WTC11 (cell line): ENCODE data around the gene CAMKMT. TPM values are rescaled to one million over a fixed set of nuclear protein-coding genes. Genes with fewer than 3 reads are reported as not detected.
A peak's percentile ranks its signal among the peaks of the same experiment; 100 is the strongest.

Experiments used
- ATAC-seq: fragments of 200-7000 bp; cut with Tn5 transposase; 2 replicates; pipeline ENCODE4 v1.10.0; 2021; ENCODE audit warnings: mild to moderate bottlenecking, moderate library complexity
- CTCF ChIA-PET: fragments of 300-600 bp; sonication (Branson Sonifier 250); formaldehyde crosslinking; loops from one replicate; lab custom pipeline; 2021; ENCODE audit warnings: antibody characterized with exemption; lab: Charles Lee
- POLR2A ChIA-PET: fragments of 350-600 bp; sonication (Branson Sonifier 250); formaldehyde crosslinking; loops from one replicate; lab custom pipeline; 2021; ENCODE audit warnings: antibody characterized with exemption; lab: Charles Lee
- DNase-seq: peaks from one replicate; pipeline ENCODE4 v3.0.0; 2021; ENCODE audit warnings: low spot score
- H3K27ac Mint-ChIP-seq: 2 replicates; pipeline ENCODE4 v1.8.0; 2021; ENCODE audit warnings: mixed read lengths
- H3K27me3 Mint-ChIP-seq: 2 replicates; pipeline ENCODE4 v1.8.0; 2021; ENCODE audit warnings: low read depth, mild to moderate bottlenecking, moderate library complexity, mixed read lengths
- H3K36me3 Mint-ChIP-seq: 2 replicates; pipeline ENCODE4 v1.8.0; 2021; ENCODE audit warnings: mixed read lengths
- H3K4me1 Mint-ChIP-seq: 2 replicates; pipeline ENCODE4 v1.8.0; 2022; ENCODE audit warnings: mixed read lengths
- H3K4me3 Mint-ChIP-seq: 2 replicates; pipeline ENCODE4 v1.8.0; 2021; ENCODE audit warnings: mild to moderate bottlenecking, moderate library complexity, mixed read lengths
- H3K9me3 Mint-ChIP-seq: 2 replicates; pipeline ENCODE4 v1.8.0; 2021; ENCODE audit warnings: mixed read lengths
- CREB1 ChIP-seq: sonication (generic); formaldehyde crosslinking; IDR thresholded peaks from 2 replicates; pipeline ENCODE4 v1.8.0; 2023; ENCODE audit warnings: mild to moderate bottlenecking, missing genetic modification reagents
- HMGA2 ChIP-seq: fragments of 250-450 bp; sonication (Bioruptor Pico); IDR thresholded peaks from 2 replicates; pipeline ENCODE4 v1.4.0; 2021; ENCODE audit warnings: mild to moderate bottlenecking, moderate library complexity
- MXD4 ChIP-seq: fragments of 250-450 bp; sonication (Bioruptor Pico); IDR thresholded peaks from 2 replicates; pipeline ENCODE4 v1.8.0; 2021; ENCODE audit warnings: mild to moderate bottlenecking, moderate library complexity, borderline replicate concordance
- MYBL2 ChIP-seq: sonication (generic); formaldehyde crosslinking; IDR thresholded peaks from 2 replicates; pipeline ENCODE4 v1.8.1; 2023; ENCODE audit warnings: mild to moderate bottlenecking, moderate library complexity, missing genetic modification reagents
- NFE2L1 ChIP-seq: sonication (generic); formaldehyde crosslinking; IDR thresholded peaks from 2 replicates; pipeline ENCODE4 v1.8.1; 2023; ENCODE audit warnings: missing genetic modification reagents
- NFYB ChIP-seq: sonication (generic); formaldehyde crosslinking; conservative IDR thresholded peaks from 2 replicates; pipeline ENCODE4 v1.8.0; 2022; ENCODE audit warnings: low read depth, missing genetic modification reagents
- PRRX2 ChIP-seq: fragments of 250-450 bp; sonication (Bioruptor Pico); IDR thresholded peaks from 2 replicates; pipeline ENCODE4 v1.8.0; 2021; ENCODE audit warnings: mild to moderate bottlenecking
- TP53 ChIP-seq: sonication (generic); formaldehyde crosslinking; IDR thresholded peaks from 2 replicates; pipeline ENCODE4 v1.8.1; 2023; ENCODE audit warnings: mild to moderate bottlenecking, missing genetic modification reagents
- ZBTB21 ChIP-seq: sonication (generic); formaldehyde crosslinking; IDR thresholded peaks from 2 replicates; pipeline ENCODE4 v1.8.1; 2023; ENCODE audit warnings: mild to moderate bottlenecking, missing genetic modification reagents, borderline replicate concordance
- ZNF317 ChIP-seq: sonication (generic); formaldehyde crosslinking; IDR thresholded peaks from 2 replicates; pipeline ENCODE4 v1.8.1; 2023; ENCODE audit warnings: low read depth, mild to moderate bottlenecking, moderate library complexity, missing genetic modification reagents, borderline replicate concordance
- total RNA-seq: library from RNA; stranded (reverse); gene quantifications from 3 replicates; pipeline ENCODE4 v1.2.3, GENCODE V29; 2021
- TF ChIP-seq, protein P1 (sequence below): sonication (generic); formaldehyde crosslinking; IDR thresholded peaks from 2 replicates; pipeline ENCODE4 v1.8.1; 2023; ENCODE audit warnings: mild to moderate bottlenecking, missing genetic modification reagents, borderline replicate concordance
- TF ChIP-seq, protein P2 (sequence below): sonication (generic); formaldehyde crosslinking; IDR thresholded peaks from 2 replicates; pipeline ENCODE4 v1.8.1; 2022; ENCODE audit warnings: low read depth, mild to moderate bottlenecking, moderate library complexity, missing genetic modification reagents, borderline replicate concordance
- TF ChIP-seq, protein P3 (sequence below): sonication (generic); formaldehyde crosslinking; IDR thresholded peaks from 2 replicates; pipeline ENCODE4 v1.8.0; 2023; ENCODE audit warnings: missing genetic modification reagents
- TF ChIP-seq, protein P4 (sequence below): sonication (generic); formaldehyde crosslinking; IDR thresholded peaks from 2 replicates; pipeline ENCODE4 v1.8.1; 2023; ENCODE audit warnings: mild to moderate bottlenecking, missing genetic modification reagents
- TF ChIP-seq, protein P5 (sequence below): sonication (generic); formaldehyde crosslinking; conservative IDR thresholded peaks from 2 replicates; pipeline ENCODE4 v1.8.1; 2022; ENCODE audit warnings: mild to moderate bottlenecking, missing genetic modification reagents
- TF ChIP-seq, protein P6 (sequence below): sonication (generic); formaldehyde crosslinking; IDR thresholded peaks from 2 replicates; pipeline ENCODE4 v1.8.0; 2023; ENCODE audit warnings: missing genetic modification reagents, mild to moderate bottlenecking, borderline replicate concordance
- TF ChIP-seq, protein P7 (sequence below): fragments of 250-450 bp; sonication (Bioruptor Pico); IDR thresholded peaks from 2 replicates; pipeline ENCODE4 v1.8.0; 2021; ENCODE audit warnings: mild to moderate bottlenecking
- TF ChIP-seq, protein P8 (sequence below): sonication (generic); formaldehyde crosslinking; IDR thresholded peaks from 2 replicates; pipeline ENCODE4 v1.8.0; 2022; ENCODE audit warnings: mild to moderate bottlenecking, missing genetic modification reagents

The CAMKMT gene
- total RNA-seq, 1 experiment from 2014 or later: 20.6 TPM

DNA sequence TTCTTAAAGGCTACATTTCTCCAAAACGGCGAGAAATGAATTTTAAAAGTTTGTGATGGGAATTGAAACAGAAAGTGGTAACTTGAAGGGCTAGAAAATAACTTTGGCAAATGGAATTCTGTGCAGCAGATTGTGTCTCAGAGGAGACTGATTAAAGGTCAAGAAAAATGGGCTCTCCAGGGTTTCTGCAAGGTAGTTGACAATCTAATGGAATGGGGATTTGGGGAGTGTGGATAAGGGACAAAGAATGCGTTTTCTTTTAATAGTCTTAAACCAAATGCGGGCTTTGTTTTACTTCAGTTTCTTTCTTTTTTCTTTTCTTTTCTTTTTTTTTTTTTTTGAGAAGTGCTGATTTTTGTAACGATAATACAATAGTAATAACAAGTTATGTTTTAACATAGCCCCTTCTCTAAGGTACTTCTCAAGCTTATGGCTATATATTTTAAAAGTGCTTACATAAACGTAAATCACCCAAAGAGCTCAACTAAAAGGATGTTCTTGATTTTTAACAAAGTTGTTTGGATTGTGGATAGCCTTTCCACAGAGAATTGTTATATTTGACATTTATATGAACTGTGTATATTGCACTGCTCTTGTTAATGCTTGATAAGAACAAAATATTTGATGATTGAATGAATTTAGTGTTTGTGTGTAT lies 36.6 kb downstream of the CAMKMT start (continued):
- TF ChIP-seq, protein P1, sequence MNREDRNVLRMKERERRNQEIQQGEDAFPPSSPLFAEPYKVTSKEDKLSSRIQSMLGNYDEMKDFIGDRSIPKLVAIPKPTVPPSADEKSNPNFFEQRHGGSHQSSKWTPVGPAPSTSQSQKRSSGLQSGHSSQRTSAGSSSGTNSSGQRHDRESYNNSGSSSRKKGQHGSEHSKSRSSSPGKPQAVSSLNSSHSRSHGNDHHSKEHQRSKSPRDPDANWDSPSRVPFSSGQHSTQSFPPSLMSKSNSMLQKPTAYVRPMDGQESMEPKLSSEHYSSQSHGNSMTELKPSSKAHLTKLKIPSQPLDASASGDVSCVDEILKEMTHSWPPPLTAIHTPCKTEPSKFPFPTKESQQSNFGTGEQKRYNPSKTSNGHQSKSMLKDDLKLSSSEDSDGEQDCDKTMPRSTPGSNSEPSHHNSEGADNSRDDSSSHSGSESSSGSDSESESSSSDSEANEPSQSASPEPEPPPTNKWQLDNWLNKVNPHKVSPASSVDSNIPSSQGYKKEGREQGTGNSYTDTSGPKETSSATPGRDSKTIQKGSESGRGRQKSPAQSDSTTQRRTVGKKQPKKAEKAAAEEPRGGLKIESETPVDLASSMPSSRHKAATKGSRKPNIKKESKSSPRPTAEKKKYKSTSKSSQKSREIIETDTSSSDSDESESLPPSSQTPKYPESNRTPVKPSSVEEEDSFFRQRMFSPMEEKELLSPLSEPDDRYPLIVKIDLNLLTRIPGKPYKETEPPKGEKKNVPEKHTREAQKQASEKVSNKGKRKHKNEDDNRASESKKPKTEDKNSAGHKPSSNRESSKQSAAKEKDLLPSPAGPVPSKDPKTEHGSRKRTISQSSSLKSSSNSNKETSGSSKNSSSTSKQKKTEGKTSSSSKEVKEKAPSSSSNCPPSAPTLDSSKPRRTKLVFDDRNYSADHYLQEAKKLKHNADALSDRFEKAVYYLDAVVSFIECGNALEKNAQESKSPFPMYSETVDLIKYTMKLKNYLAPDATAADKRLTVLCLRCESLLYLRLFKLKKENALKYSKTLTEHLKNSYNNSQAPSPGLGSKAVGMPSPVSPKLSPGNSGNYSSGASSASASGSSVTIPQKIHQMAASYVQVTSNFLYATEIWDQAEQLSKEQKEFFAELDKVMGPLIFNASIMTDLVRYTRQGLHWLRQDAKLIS (CRISPR knock-in tag): no peak
- TF ChIP-seq TP53 (no peak), NFYB (CRISPR knock-in tag) (no peak)

DNA sequence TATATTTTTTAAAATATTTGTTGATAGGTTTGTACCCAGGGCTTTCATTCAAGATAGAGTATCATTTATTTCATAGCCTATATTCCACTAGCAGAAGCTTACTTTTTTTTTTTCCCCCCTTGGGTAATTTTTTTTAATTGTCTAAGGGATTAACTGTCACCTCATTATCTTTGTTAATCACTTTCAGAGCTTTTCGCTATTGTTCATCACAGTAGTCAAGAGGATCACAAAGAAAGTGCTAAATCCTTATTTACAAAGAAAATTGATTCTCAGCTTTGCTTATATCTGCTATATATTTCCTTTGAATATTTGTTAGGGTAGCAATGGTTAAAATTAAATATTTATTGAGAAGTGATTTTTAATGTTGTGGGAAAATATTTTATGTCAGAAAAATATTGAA lies 59.0 kb downstream of the CAMKMT start:
- Mint-ChIP-seq H3K27me3 (no peaks in the 10 kb centered on the region), H3K4me3 (no peak overlapping the region), H3K9me3 (peaks cover 22% of the 10 kb centered on the region), H3K36me3 (peaks cover 22% of the 10 kb centered on the region), H3K4me1 (peaks cover 22% of the 10 kb centered on the region), H3K27ac (no peak overlapping the region)
- CTCF ChIA-PET: interaction anchor here (1.0 kb wide), 1 partner anchor 28 kb away, joined by 3 read pairs; no protein-coding TSS in a partner anchor
- DNase-seq: no peak
- ATAC-seq: no peak
- POLR2A ChIA-PET: no interaction called here
- TF ChIP-seq ZBTB21 (CRISPR knock-in tag) (no peak), ZNF317 (CRISPR knock-in tag) (no peak), PRRX2 (CRISPR knock-in tag) (no peak), CREB1 (CRISPR knock-in tag) (no peak), HMGA2 (CRISPR knock-in tag) (no peak), NFE2L1 (CRISPR knock-in tag) (no peak), MXD4 (CRISPR knock-in tag) (no peak), MYBL2 (CRISPR knock-in tag) (no peak)
- TF ChIP-seq, protein P2, sequence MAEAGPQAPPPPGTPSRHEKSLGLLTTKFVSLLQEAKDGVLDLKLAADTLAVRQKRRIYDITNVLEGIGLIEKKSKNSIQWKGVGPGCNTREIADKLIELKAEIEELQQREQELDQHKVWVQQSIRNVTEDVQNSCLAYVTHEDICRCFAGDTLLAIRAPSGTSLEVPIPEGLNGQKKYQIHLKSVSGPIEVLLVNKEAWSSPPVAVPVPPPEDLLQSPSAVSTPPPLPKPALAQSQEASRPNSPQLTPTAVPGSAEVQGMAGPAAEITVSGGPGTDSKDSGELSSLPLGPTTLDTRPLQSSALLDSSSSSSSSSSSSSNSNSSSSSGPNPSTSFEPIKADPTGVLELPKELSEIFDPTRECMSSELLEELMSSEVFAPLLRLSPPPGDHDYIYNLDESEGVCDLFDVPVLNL (CRISPR knock-in tag): no peak
- TF ChIP-seq, protein P3, sequence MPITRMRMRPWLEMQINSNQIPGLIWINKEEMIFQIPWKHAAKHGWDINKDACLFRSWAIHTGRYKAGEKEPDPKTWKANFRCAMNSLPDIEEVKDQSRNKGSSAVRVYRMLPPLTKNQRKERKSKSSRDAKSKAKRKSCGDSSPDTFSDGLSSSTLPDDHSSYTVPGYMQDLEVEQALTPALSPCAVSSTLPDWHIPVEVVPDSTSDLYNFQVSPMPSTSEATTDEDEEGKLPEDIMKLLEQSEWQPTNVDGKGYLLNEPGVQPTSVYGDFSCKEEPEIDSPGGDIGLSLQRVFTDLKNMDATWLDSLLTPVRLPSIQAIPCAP (CRISPR knock-in tag): no peak
- TF ChIP-seq, protein P4, sequence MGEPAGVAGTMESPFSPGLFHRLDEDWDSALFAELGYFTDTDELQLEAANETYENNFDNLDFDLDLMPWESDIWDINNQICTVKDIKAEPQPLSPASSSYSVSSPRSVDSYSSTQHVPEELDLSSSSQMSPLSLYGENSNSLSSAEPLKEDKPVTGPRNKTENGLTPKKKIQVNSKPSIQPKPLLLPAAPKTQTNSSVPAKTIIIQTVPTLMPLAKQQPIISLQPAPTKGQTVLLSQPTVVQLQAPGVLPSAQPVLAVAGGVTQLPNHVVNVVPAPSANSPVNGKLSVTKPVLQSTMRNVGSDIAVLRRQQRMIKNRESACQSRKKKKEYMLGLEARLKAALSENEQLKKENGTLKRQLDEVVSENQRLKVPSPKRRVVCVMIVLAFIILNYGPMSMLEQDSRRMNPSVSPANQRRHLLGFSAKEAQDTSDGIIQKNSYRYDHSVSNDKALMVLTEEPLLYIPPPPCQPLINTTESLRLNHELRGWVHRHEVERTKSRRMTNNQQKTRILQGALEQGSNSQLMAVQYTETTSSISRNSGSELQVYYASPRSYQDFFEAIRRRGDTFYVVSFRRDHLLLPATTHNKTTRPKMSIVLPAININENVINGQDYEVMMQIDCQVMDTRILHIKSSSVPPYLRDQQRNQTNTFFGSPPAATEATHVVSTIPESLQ (CRISPR knock-in tag): no peak

DNA sequence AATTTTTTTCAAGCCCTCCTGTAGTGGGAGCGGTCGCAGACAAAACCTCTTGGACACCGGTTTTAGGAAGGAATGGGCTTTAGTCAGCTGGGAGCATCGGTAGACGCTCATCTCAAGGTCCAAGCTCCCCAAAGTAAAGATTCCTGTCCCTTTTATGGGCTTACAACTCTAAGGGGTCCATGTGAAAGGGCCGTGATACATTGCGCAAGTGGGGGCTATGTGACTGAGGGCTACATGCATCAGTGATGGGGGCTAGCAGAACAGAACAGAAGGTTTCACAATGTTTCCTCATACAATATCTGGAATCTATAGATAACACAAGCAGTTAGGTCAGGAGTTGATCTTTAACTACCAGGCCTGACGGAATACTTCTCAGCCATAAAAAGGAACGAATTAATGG lies 62.5 kb downstream of the CAMKMT start:
- 0 out of 2 replicates have a peak overlapping the region, but pooled peaks have one; percentile 32 for H3K27ac Mint-ChIP-seq
- H3K4me3 Mint-ChIP-seq: no peak overlapping the region
- ChIA-PET CTCF (no interaction called here), POLR2A (no interaction called here)
- ATAC-seq: no peak
- peaks cover 28% of the 10 kb centered on the region for H3K36me3 Mint-ChIP-seq
- H3K9me3 Mint-ChIP-seq: peaks cover 28% of the 10 kb centered on the region
- DNase-seq: no peak
- H3K4me1 Mint-ChIP-seq: peaks cover 33% of the 10 kb centered on the region
- H3K27me3 Mint-ChIP-seq: no peaks in the 10 kb centered on the region
- TF ChIP-seq, protein P5, sequence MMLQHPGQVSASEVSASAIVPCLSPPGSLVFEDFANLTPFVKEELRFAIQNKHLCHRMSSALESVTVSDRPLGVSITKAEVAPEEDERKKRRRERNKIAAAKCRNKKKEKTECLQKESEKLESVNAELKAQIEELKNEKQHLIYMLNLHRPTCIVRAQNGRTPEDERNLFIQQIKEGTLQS (CRISPR knock-in tag): no peak
- TF ChIP-seq, protein P6, sequence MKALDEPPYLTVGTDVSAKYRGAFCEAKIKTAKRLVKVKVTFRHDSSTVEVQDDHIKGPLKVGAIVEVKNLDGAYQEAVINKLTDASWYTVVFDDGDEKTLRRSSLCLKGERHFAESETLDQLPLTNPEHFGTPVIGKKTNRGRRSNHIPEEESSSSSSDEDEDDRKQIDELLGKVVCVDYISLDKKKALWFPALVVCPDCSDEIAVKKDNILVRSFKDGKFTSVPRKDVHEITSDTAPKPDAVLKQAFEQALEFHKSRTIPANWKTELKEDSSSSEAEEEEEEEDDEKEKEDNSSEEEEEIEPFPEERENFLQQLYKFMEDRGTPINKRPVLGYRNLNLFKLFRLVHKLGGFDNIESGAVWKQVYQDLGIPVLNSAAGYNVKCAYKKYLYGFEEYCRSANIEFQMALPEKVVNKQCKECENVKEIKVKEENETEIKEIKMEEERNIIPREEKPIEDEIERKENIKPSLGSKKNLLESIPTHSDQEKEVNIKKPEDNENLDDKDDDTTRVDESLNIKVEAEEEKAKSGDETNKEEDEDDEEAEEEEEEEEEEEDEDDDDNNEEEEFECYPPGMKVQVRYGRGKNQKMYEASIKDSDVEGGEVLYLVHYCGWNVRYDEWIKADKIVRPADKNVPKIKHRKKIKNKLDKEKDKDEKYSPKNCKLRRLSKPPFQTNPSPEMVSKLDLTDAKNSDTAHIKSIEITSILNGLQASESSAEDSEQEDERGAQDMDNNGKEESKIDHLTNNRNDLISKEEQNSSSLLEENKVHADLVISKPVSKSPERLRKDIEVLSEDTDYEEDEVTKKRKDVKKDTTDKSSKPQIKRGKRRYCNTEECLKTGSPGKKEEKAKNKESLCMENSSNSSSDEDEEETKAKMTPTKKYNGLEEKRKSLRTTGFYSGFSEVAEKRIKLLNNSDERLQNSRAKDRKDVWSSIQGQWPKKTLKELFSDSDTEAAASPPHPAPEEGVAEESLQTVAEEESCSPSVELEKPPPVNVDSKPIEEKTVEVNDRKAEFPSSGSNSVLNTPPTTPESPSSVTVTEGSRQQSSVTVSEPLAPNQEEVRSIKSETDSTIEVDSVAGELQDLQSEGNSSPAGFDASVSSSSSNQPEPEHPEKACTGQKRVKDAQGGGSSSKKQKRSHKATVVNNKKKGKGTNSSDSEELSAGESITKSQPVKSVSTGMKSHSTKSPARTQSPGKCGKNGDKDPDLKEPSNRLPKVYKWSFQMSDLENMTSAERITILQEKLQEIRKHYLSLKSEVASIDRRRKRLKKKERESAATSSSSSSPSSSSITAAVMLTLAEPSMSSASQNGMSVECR: no peak
- TF ChIP-seq, protein P7, sequence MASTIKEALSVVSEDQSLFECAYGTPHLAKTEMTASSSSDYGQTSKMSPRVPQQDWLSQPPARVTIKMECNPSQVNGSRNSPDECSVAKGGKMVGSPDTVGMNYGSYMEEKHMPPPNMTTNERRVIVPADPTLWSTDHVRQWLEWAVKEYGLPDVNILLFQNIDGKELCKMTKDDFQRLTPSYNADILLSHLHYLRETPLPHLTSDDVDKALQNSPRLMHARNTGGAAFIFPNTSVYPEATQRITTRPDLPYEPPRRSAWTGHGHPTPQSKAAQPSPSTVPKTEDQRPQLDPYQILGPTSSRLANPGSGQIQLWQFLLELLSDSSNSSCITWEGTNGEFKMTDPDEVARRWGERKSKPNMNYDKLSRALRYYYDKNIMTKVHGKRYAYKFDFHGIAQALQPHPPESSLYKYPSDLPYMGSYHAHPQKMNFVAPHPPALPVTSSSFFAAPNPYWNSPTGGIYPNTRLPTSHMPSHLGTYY (CRISPR knock-in tag): no peak
- TF ChIP-seq, protein P8, sequence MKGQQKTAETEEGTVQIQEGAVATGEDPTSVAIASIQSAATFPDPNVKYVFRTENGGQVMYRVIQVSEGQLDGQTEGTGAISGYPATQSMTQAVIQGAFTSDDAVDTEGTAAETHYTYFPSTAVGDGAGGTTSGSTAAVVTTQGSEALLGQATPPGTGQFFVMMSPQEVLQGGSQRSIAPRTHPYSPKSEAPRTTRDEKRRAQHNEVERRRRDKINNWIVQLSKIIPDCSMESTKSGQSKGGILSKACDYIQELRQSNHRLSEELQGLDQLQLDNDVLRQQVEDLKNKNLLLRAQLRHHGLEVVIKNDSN (CRISPR knock-in tag): no peak
